GM18909 (cell line): ENCODE measurements around the gene LCE1B.

Experiments used
- ATAC-seq: cut with Tn5 transposase; IDR thresholded peaks from one replicate; pipeline ENCODE4 v1.9.1; 2021; ENCODE audit warnings: mild to moderate bottlenecking; ENCODE audit not compliant: unreplicated experiment, poor library complexity

The LCE1B gene

GRCh38 chr1:152859696-152860095 is 47.9 kb downstream of the LCE1B start, which contains the start of gene LCE7A:
TSS of gene LCE7A (plus strand) at chr1:152859996. CDS start at chr1:152860698, 702 bp downstream.
- no peak for ATAC-seq

GRCh38 chr1:152860129-152860528 is 48.4 kb downstream of the LCE1B start:
- no peak for ATAC-seq

GRCh38 chr1:152861374-152861773 is 49.6 kb downstream of the LCE1B start:
- ATAC-seq: no peak
